ENCODE results near the gene DOCK1. TPM values are rescaled to one million over a fixed set of nuclear protein-coding genes. Genes with fewer than 3 reads are reported as not detected.
A peak's percentile ranks its signal among the peaks of the same experiment; 100 is the strongest.

DOCK1 gene
- total RNA-seq, 1 experiment from 2014 or later = 22.0 TPM

DNA sequence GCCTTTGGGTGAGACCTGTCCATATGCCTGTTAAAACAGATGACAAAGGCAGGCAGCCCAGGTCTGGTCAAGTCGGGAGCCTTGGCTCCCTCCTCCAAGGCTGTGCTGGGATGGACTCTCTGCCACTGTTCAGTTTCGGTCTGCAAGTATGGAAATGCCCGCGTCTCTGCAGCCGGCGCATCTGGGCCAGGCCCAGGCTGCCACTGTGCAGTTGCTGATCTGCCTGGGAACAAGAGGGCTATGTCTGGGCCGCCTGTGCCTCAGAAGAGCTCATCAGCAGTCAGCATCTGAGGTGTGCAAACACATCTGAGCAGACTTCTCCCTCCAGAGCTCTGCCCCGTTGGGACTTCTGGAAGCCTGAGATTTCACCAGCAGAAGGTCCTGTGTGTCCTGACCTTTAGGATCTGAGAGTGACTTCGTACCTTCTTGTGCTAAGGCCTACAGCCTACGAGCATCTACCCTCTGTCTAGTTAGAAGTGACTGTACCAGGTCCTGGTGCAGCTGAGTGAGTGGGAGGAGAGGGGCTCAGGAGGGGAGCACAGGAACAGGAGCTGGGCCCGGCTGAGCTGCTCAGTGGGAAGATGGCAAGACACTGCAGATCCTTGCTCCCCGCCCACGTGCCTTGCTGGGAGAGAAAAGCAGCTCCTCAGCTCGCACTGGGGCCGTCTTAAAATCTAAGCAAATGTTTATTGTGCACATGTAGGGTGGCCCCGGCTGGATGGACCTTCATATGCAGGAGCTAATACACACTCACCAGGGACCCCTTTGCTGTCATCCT lies 50.9 kb downstream of the DOCK1 start:
- Histone ChIP-seq H3K27me3 (no peaks in the 10 kb centered on the region), H3K4me3 (no peak overlapping the region), H3K9me3 (peaks cover 1% of the 10 kb centered on the region; the same call in 1 of the 2 replicates), H3K36me3 (no peaks in the 10 kb centered on the region)
- no peak for DNase-seq

DNA sequence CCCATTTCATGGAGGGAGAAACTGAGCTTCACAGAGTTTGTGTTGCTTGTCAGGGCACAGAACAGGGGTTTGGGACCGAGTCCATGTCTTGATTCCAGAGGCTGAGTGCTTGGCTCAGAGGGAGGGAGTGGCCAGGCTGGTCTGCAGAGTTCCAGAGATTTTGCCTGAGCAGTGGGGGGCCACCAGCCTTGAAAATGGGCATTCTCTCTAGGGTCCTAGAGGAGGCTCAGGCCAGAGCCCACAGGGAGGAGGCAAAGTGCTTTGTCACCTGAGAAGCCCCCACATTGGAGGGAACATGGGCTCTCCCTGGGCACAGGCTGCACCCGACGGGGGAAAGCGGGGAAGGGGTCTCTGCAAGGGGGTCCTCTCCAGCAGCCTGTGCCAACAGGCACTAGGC lies 51.5 kb downstream of the DOCK1 start:
- Histone ChIP-seq H3K27me3 (no peaks in the 10 kb centered on the region), H3K4me3 (no peak overlapping the region), H3K36me3 (no peaks in the 10 kb centered on the region), H3K9me3 (no peaks in the 10 kb centered on the region)
- no peak for DNase-seq

- Histone ChIP-seq H3K27me3 (no peaks in the 10 kb centered on the region), H3K4me3 (no peak overlapping the region), H3K36me3 (no peaks in the 10 kb centered on the region), H3K9me3 (no peaks in the 10 kb centered on the region)
- no peak for DNase-seq
Observed at GRCh38 chr10:126957111-126957510, 51.9 kb downstream of the DOCK1 start.

GRCh38 chr10:126959431-126959830 lies 54.2 kb downstream of the DOCK1 start:
- no peak for DNase-seq
- no peaks in the 10 kb centered on the region for H3K36me3 ChIP-seq
- no peaks in the 10 kb centered on the region for H3K9me3 ChIP-seq
- H3K27me3 ChIP-seq = no peaks in the 10 kb centered on the region
- H3K4me3 ChIP-seq = no peak overlapping the region

GRCh38 chr10:126959906-126960685 lies 54.9 kb downstream of the DOCK1 start:
- H3K36me3 ChIP-seq = no peaks in the 10 kb centered on the region
- no peaks in the 10 kb centered on the region for H3K27me3 ChIP-seq
- H3K4me3 ChIP-seq = no peak overlapping the region
- H3K9me3 ChIP-seq = no peaks in the 10 kb centered on the region
- no peak for DNase-seq

DNA sequence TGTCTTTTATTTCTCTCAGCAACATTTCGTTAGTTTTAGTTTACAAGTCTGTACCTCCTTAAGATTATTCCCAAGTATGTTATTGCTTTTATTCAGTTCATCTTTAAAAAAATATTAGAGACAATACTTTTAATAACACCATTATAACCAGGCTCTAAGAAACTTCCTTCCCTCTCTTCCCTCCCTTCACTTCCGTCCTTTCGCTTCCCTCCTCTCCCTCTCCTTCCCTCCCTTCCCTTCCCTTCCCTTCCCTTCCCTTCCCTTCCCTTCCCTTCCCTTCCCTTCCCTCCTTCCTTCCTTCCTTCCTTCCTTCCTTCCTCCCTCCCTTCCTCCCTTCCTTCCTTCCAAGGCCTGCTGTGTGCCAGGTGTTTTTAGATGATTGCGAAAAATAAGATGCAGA lies 58.1 kb downstream of the DOCK1 start:
- Histone ChIP-seq H3K27me3 (no peaks in the 10 kb centered on the region), H3K36me3 (no peaks in the 10 kb centered on the region), H3K4me3 (no peak overlapping the region), H3K9me3 (no peaks in the 10 kb centered on the region)
- DNase-seq = no peak

GRCh38 chr10:126964190-126964589 lies 59.0 kb downstream of the DOCK1 start:
- Histone ChIP-seq H3K9me3 (no peaks in the 10 kb centered on the region), H3K27me3 (no peaks in the 10 kb centered on the region), H3K36me3 (no peaks in the 10 kb centered on the region), H3K4me3 (no peak overlapping the region)
- no peak for DNase-seq

DNA sequence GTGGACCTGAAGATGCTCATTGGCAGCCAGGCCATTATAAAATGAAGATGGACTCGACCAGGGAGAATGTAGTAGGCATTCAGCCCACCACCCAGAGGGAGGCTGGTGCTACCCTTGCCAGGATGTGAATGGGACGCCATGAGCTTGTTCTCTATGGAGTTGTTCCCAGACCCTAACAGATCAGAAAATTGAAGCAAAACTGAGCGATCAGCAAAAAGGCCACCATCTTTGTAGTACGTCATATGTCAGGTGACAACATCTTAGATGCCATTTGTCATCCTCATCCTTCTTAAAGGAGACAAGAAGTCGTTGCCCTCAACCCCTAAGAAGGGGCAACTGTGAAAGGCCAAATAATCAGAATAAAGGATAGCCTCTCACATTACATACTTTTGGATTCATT lies 61.7 kb downstream of the DOCK1 start:
- no peaks in the 10 kb centered on the region for H3K36me3 ChIP-seq
- no peaks in the 10 kb centered on the region for H3K27me3 ChIP-seq
- H3K4me3 ChIP-seq = no peak overlapping the region
- no peaks in the 10 kb centered on the region for H3K9me3 ChIP-seq
- DNase-seq = no peak

DNA sequence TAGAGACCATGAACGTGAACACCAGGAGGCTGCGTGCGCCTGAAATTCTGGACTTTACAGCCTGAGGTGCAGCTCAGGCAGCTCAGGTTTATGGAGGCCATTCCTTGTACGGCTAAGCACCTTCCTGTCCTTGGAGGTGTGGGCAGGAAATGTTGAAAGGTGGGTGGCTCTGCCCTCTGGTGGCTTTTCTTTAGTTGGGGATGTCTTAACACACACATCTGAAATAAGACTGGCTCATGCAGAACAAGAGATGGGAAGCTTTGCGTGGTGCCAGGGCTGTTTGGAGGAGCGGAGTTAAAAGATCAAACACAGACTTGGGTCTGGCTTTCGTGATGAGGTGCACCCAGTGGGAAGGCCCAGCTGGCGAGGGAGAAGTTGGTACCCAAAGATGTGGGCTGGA lies 64.1 kb downstream of the DOCK1 start:
- DNase-seq = no peak

GRCh38 chr10:126972635-126973414 lies 67.6 kb downstream of the DOCK1 start:
- Histone ChIP-seq H3K27me3 (no peaks in the 10 kb centered on the region), H3K36me3 (peaks cover 8% of the 10 kb centered on the region; the same call in 1 of the 2 replicates), H3K9me3 (no peaks in the 10 kb centered on the region), H3K4me3 (no peak overlapping the region)
- peak; percentile 34 for DNase-seq

More for the DNA sequence above, 64.1 kb downstream of the DOCK1 start:
- Histone ChIP-seq H3K4me3 (no peak overlapping the region), H3K27me3 (no peaks in the 10 kb centered on the region), H3K9me3 (no peaks in the 10 kb centered on the region), H3K36me3 (peaks cover 4% of the 10 kb centered on the region; the same call in 1 of the 2 replicates)

DNA sequence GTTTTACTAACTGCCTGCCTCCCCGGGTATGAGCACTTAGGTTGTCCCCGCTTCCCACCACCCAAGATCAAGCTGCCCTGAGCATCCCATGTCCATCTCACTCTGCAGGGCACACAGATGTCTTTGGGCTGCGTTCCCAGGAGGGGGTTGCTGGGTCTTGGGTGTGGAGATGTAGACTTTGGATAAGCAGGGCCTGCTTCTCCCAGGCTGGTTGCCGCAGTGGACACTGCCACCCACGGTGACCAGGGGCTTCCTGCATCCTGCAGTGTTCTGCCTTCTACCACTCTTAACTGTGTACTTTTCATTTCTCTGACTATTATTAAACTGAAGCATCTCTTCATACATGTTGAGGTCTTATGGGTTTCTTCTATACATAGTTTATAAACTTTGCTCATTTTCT lies 70.0 kb downstream of the DOCK1 start:
- Histone ChIP-seq H3K9me3 (no peaks in the 10 kb centered on the region), H3K4me3 (no peak overlapping the region), H3K27me3 (no peaks in the 10 kb centered on the region), H3K36me3 (peaks cover 8% of the 10 kb centered on the region)
- DNase-seq = no peak

DNA sequence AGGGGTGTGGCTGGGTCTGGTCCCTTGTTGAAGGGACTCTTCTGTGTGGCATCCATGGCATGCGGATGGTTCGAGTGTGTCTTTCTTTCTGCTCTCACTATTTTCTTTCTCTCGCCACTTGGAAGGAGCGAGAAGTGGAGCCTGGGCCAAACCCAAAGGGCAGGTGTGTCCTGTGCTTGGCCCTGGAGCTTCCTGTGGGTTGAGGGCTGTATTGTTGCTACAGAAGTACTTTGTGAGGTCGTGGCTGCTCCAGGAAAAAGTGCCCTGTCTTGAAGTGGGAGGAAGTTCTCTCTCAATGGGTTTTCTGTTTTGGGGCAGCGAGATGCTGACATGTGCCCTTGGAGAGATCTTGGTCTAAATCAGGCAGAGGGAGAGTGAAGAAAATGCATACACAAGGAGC lies 72.0 kb downstream of the DOCK1 start:
- no peak for DNase-seq
- Histone ChIP-seq H3K4me3 (no peak overlapping the region), H3K9me3 (no peaks in the 10 kb centered on the region), H3K36me3 (peaks cover 8% of the 10 kb centered on the region), H3K27me3 (no peaks in the 10 kb centered on the region)

DNA sequence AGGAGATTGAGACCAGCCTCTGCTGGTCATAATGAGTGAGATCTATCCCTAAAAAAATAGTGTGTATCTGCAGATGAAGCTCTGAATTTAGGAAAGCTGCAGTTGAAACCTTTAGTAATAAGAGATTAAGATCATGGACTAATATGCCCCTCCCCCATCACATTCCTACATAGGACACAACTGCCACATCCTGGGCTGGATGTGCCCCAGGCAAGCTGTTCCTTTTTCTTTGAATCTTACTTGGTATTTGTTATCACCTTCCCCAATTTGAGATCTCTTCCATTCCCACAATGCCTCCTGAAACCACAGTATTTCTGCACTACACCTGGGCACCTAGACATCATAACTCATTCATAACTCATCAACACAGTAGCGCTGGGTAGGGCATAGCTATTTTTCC lies 74.1 kb downstream of the DOCK1 start:
- peaks cover 4% of the 10 kb centered on the region for H3K36me3 ChIP-seq
- H3K9me3 ChIP-seq = no peaks in the 10 kb centered on the region
- DNase-seq = no peak
- no peak overlapping the region for H3K4me3 ChIP-seq
- H3K27me3 ChIP-seq = no peaks in the 10 kb centered on the region

DNA sequence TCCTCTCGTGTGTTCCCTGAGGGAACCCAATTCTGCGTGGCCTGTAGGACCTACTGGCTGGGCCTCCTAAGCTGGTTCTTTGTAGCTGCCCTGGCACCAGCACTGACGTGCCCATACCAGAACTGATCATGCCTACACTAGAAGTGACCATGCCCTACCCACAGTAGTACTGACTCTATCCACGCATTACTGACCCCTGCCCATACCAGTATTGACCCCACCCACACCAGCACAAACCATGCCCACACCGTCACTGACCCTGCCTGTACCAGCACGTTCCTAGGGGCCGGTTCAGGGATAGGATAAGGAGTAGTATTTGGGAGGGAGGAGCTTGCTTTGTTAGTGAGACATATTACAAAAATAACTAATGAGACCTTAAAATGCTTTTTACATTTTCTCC lies 88.0 kb downstream of the DOCK1 start:
- no peaks in the 10 kb centered on the region for H3K27me3 ChIP-seq
- no peak overlapping the region for H3K4me3 ChIP-seq
- H3K36me3 ChIP-seq = peaks cover 25% of the 10 kb centered on the region
- H3K9me3 ChIP-seq = no peaks in the 10 kb centered on the region
- DNase-seq = no peak

DNA sequence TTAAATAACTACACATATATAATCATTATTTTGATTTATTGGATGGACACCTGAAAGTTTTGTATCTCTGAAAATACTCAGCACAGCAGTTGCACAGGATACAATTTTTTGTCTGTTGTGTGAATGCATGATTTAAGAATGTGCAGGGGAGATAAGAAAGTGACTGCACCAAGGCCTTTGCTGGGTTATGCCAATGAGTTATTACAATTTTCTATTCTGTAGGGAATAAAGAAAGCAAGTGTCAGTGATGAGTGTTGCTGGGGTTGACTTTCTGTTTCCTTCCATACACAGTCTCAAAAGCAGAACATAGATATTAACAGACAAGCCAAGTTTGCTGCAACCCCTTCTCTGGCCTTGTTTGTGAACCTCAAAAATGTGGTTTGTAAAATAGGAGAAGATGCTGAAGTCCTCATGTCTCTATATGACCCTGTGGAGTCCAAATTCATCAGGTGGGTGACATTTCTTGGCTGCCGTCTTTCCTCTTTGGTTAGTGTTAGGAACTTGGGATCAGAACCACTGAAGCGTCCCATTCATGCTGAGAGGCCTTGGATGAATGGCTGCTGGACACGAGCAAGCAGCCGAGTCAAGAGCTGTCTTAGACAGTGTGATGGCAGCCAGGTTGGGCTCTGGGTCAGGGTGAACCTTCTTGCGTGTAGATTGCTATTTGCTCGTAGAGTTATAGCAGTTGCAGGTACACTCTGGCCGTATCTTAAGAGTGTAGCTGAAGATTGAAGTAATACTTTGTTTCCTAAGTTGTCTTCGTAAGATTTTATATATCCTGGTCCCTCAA lies 92.8 kb downstream of the DOCK1 start:
- Histone ChIP-seq H3K9me3 (no peaks in the 10 kb centered on the region), H3K36me3 (peaks cover 24% of the 10 kb centered on the region), H3K27me3 (no peaks in the 10 kb centered on the region), H3K4me3 (no peak overlapping the region)
- DNase-seq = no peak

DNA sequence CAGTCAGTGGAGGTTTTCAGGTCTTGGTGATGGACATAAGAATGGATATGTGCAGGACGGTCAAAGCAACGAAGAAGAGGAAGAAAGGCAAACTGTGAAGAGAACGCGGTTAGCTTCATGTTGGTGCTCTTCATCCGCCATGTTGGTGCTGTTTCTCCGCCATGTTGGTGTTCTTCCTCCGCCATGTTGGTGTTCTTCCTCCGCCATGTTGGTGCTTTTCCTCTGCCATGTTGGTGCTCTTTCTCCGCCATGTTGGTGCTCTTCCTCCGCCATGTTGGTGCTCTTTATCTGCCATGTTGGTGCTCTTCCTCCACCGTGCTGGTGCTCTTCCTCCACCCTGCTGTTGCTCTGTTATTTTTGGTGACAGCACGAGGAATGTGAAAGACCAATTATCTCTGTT lies 95.4 kb downstream of the DOCK1 start:
- H3K36me3 ChIP-seq = peaks cover 27% of the 10 kb centered on the region
- DNase-seq = no peak
- H3K27me3 ChIP-seq = no peaks in the 10 kb centered on the region
- no peaks in the 10 kb centered on the region for H3K9me3 ChIP-seq
- H3K4me3 ChIP-seq = no peak overlapping the region

Data from MG63 (cell line).